ENCODE results near the gene LIMS2. TPM values are rescaled to one million over a fixed set of nuclear protein-coding genes. Genes with fewer than 3 reads are reported as not detected.

The LIMS2 gene
- polyA plus RNA-seq, 4 donors, result 9.4 to 21.8 (median 16.2) TPM

DNA sequence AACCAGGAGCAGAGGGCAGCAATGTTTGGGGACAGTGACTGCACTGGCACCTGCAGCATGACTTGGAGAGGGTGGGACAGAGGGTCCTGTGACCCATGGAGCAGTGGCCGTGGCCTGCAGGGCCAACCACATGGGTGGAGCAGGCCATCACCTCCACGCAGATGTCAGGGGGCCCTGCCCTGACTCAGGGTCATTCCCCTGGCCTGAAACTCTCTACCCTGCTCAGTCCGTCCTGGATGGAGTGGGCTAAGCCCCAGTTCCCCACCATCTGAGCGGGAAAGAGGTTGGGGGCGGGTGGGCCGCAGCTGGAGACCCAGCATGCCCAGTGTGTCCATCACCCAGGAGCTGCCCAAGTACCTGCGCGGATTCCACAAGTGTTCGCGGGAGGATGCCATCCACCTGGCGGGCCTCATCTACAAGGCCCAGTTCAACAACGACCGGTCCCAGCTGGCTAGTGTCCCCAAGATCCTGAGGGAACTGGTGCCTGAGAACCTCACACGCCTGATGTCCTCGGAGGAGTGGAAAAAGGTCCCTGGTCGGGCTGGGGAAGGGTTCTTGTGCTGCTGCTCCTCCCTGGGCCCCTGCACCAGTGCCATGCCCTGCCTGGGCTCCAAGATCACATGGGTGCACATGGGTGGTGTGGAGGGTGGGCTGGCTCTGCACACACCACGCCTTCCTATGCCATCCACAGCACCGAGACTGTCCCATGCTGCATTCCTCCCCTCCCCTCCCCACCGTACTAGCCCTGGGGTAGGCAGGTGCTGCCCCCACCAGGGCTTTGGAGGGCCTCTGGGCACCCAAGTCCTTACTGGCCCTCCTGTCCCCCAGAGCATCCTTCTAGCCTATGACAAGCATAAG, 39.7 kb downstream of the LIMS2 start:
- DNase-seq (ENCODE audit: low read depth in 4 of 4, low spot score in 3 of 4), result no peak

DNA sequence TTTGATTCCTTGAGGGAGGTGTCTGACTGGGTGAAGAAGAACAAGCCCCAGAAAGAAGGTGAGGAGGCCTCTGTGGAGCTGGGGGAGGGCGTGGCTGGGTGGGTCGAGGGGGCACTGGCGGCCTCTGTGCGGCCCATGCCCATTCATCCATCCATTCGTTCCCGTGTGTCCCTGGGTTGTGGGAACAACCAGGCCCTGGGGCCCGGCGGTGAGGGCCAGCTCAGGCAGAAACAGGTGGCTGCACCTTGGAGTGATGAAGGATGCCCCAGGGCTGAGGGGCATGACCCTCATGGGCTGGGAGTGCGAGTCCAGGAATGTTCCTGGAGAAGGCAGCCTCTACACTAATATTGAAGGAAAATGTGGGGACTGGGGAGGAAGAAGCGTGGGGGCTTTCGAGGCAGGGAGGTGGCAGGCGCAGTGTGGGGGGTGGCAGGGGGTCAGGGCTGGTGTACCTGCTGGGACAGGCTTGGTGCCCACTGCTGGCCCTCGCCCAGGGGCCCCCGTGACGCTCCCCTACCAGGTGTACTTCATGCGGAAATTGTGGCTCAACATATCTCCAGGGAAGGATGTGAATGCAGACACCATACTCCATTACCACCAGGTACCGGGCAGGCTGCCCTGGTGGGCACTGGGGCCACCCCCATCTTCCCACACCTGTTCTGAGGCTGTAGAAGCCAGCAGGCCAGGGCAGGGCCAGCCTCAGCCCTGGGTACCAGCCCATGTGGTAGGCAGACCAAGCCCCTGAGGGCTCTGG, 40.5 kb downstream of the LIMS2 start:
- no peak for DNase-seq (ENCODE audit: low read depth in 4 of 4, low spot score in 3 of 4)

DNA sequence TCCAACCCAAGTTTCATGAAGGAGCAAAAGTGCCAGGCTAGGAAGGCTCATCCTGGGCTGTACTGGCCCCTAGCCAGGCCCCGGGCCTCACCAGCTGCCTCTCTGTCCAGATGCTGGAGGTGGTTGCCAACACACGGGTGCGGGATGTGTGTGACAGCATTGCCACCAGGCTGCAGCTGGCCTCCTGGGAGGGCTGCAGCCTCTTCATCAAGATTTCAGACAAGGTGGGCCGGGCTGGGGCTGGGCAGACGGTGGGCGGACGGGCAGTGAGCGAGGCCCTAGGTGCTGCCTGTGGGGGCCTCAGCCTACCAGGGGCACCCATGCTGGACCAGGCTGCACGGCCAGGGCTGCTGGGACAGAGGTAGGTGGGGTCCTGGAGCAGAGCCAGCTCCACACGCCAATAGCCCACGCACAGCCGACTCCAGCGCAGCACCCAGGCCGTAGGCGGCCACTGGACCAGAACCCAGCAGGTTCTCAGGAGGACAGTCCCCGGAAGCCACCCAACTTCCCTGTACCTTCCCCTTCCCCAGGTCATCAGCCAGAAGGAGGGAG, 41.2 kb downstream of the LIMS2 start:
- DNase-seq (ENCODE audit: low read depth in 4 of 4, low spot score in 3 of 4), result no peak

DNA sequence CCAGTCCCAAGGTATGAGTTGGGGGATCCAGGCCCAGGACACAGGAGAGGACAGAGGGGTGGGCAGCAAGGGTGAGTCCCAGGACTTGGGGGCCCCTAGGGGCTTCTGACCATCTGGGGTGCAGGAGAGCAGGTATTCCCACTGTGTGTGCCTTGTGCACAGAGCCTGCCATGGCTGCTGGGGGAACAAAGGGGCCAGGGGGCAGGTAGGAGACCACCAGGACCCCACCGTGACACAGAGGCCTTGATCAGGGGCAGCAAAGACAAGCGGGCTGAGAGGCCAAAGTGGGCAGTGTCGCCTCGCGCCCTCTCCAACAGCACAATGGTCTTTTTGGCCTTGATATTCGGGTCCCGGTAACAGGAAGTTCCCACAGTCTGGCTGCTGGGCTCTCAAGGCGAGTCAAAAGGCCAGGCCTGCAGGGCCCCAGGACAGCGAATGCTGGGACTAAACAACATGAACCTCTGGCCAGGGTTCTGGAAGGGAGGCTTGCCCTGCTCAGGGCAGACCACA, 41.7 kb downstream of the LIMS2 start:
- DNase-seq (ENCODE audit: low read depth in 4 of 4, low spot score in 3 of 4), result no peak

DNA sequence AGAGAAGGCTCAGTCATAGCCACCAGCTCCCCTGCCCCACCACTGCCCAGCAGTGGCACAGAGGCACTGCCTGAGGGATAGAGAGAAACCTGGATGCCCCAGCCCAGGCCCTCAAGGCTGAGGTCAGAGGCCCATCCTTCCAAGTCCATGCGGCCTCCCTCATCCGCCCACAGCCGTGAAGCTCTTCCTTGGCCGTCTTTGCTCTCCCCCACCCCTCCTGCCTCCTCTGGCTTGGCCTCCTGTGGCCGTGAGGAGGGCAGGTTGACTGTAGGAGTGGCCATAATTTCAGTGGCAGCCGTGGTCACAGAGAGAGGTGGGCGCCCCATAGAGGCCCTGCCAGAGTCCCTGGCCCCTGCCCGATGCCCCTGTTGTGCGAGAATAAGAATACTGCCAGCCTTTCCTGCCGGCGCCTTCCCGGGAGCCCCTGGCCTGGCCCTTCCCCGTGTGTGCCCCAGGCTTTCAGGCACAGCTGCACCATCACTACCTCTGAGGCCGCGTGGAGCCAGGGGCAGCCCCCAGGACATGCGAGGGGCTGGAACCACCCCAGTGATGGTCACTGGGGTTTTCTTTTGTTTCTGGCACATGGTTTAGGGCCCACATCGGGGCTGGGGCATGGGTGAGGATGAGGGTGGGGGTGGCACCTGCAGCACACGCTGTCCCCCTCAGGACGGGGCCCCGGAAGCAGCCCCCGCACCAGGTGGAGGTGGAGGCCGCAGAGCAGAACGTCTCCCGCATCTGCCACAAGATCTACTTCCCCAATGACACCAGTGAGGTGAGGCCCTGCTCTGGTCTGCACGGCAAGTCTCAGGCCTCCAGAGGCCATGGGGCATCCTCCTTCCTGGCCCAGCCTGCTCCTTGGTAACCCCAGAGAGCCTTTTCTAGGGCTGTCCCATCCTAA, 42.5 kb downstream of the LIMS2 start:
- no peak for DNase-seq (ENCODE audit: low read depth in 4 of 4, low spot score in 3 of 4)

DNA sequence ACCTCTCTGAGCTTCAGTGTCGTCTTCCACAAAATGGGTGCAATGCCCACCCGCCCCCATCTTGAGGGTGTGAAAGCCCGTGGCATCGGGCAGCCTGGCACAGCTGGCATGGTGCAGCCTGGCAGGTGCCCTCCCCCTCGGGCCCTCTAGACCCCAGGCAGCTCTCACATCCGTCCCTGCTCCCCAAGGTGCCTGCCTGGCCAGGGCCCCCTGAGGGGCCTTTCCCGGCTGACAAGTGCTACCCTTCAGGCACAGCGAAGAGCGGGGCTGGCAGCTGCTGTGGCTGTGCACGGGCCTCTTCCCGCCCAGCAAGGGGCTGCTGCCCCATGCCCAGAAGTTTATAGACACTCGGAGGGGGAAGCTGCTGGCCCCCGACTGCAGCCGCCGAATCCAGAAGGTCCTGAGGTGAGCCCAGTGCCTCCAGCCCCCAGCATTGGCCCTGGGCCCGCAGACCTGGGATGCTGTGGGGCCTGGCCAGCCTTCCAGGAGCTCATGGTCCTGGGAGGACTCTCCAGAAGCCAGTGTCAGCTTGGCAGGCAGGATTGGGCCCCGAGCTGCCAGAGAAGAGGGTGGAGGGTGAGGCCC, 43.2 kb downstream of the LIMS2 start:
- no peak for DNase-seq (ENCODE audit: low read depth in 4 of 4, low spot score in 3 of 4)

DNA sequence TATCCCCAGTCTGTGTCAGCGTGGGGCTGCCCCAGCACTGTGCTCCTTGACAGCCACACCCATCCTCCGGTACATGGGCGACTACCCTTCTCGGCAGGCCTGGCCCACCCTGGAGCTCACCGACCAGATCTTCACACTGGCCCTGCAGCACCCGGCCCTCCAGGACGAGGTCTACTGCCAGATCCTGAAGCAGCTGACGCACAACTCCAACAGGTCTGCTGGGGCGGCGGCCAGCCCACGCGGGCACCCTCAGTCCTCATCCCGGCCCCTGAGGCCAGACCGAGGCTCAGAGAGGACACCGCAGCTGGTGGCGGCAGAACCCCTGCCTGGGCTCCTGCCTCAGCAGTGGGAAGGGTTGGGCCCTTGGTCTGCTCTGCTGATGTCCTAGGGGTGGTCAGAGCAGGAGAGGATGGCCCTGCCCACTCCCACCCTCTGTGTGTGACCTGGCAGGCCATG, 43.8 kb downstream of the LIMS2 start:
- DNase-seq (ENCODE audit: low read depth in 4 of 4, low spot score in 3 of 4), result no peak

DNA sequence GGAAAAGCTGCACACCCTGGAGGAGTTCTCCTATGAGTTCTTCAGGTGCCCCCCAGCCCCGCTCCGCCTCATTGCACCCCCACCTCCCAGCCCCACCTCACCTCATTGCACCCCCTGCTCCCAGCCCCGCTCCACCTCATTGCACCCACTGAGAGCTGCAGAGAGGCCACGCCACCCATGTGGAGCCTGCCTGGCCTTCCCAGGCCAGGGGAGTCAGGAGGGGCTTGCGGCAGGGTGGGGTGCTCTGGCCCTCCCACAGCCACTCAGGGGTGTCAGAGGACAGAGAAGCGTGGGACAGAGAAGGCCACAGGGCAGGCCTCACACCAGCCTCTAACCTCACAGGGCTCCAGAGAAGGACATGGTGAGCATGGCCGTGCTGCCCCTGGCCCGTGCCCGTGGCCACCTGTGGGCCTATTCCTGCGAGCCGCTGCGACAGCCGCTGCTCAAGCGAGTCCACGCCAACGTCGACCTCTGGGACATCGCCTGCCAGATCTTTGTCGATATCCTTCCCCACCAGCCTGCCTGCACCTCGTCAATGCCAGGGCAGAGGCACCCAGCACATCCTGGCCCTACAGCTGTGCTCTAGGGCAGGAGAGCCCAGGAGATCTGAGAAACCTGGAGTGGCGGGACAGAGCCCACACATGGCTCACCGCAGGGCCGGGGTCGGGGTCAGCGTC, 44.3 kb downstream of the LIMS2 start:
- DNase-seq (ENCODE audit: low read depth in 4 of 4, low spot score in 3 of 4), result no peak

DNA sequence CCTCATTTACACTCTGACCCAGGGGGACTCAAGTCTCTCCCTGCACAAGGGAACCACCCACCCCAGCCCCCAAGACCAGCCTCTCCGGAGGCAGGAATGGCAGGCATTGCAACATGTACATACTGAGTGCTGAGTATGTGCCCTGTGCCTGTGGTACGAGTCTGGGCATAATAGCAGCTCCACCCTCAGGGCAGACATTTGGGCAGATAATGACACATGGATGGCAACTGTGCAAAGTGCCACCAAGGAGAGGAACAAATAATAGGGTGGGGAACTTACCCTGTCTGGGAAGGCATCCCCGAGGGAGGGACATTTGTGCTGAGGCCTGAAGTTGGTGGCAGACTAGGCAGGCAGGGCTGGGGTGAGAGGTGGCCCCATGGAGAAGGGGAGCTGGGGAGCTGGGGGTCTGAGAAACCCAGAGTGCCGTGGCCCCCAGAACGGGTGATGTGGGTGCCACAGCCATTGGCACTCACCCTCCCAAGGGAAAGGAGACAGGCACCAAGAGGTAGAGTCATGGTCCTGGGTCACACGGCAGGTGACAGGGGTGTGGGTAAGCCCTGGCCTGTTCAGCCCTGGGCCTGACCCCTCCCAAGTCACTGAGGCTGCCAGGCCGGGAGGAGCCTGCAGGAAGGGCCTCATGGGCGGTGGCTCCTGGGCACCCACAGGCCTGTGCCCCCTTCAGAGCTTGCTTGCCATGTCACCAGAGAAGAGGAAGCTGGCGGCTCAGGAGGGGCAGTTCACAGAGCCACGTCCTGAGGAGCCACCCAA, 45.0 kb downstream of the LIMS2 start:
- no peak for DNase-seq (ENCODE audit: low read depth in 4 of 4, low spot score in 3 of 4)

DNA sequence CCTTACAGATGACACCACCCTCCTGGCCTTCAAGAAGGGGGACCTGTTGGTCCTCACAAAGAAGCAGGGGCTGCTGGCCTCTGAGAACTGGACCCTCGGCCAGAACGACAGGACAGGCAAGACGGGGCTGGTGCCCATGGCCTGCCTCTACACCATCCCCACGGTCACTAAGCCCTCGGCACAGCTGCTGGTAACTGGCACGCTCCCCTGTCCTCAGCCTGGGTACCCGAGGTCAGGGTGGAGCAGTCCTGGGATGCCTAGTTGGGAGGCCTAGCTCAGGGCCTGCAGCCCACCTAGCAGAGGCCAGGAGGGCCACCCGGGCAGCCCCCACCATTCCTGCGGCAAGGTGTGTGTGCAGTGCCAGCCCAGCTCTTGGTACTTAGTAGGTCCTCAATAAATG, 45.7 kb downstream of the LIMS2 start:
- no peak for DNase-seq (ENCODE audit: low read depth in 4 of 4, low spot score in 3 of 4)

DNA sequence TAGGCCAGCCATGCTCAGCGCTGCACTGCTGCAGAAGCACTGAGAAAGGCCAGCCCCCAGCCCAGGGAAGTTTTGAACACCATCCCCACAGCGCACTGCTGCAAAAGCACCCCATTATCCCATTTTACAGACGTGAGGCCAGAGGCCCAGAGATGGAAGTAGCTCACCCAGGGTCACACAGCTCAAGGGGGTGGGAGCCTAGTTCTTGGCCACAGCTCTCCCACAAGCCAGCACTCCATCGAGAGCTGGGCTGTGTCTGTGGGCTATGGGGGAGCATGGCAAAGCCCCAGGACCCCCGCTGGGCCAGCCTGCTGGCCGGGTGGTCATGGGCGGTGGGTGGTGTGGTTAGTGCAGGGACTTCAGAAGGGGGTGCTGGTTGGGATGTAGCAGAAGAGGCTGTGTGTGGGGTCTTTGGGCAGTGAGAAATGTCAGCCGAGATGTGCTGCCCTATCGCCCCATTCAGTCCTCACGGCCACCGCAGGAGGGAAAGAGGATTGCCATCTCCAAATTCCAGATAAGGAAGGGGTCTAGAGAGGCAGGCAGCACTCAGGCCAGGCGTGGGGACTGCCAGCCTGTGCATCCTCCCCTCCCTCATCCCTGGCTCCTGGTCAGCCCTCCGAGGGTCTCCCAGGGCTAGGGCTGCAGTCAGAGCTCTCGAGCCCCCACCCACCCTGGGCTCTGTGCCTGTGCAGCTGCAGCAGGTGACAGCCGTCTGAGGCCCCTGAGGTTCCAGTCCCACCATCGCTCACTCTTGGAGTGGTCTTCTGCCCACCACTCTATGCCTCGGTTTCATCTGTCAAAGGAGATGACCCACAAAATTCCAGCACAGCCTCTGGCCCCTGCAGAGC, 46.3 kb downstream of the LIMS2 start:
- no peak for DNase-seq (ENCODE audit: low read depth in 4 of 4, low spot score in 3 of 4)

DNA sequence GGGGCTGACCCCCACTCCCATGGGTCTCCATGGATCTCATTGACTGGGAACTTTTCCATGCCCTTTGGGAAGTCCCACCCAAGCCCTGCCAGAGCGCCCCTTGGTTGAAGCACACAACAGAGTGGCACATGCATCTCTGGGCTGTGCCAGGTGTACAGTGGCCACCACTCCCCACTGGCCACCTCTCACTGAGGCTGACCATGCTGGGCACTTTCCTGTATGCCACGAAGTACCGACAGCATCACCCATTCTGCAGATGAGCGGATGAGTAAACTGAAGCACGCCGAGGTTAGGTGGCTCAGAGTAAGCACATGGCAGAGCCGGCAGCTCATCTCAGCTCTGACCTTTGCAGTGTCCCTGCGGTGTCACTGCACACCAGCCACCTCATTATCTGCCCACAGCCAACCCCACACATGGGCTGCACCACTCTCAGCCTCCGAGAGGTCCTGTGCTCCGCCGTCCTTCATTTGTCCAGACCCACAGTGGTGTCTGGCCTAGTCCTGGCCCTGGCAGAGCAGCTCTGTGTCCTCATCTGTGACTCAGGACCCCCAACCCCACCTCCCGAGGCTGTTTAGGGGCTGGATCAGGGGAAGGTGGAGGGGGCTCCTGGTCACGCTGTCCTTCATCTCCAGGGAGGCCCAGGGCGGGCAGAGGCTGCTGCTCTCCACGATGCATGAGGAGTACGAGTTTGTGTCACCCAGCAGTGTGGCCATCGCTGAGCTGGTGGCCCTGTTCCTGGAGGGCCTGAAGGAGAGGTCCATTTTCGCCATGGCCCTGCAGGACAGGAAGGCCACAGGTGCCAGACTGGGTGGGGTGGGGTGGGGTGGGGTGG, 47.4 kb downstream of the LIMS2 start:
- DNase-seq (ENCODE audit: low read depth in 4 of 4, low spot score in 3 of 4), result no peak

DNA sequence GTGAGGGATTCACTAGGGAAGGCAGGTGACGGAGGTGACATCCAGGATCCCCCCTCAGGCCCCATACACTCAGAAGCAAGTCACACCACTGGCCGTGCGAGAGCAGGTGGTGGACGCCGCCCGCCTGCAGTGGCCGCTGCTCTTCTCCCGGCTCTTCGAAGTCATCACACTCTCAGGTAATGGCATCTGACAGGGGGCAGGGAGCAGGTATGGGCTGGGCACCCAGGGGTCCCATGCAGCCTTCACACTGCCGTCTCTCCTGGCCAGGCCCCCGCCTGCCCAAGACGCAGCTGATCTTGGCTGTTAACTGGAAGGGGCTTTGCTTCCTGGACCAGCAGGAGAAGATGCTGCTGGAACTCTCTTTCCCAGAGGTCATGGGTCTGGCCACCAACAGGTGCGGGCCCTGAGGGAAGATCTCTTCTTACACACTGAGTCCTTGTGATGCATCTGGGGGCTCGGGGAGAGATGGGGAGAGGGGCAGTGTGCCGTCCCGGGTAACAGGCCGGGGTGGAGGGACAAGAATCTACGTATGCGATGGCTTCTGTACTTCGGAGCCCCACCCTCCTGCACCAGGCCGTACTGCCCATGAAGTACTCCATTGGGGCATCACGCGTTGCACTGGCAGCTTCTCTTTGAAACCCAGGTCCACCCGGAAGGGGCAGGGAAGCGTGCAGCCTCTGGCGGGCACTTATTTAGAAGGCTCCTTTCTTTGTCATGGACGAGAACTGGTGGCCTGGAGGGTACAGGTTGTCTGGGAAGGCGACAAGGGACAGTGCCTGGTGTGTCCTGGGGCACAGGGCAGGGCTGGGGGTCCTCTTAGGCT, 48.2 kb downstream of the LIMS2 start:
- no peak for DNase-seq (ENCODE audit: low read depth in 4 of 4, low spot score in 3 of 4)

DNA sequence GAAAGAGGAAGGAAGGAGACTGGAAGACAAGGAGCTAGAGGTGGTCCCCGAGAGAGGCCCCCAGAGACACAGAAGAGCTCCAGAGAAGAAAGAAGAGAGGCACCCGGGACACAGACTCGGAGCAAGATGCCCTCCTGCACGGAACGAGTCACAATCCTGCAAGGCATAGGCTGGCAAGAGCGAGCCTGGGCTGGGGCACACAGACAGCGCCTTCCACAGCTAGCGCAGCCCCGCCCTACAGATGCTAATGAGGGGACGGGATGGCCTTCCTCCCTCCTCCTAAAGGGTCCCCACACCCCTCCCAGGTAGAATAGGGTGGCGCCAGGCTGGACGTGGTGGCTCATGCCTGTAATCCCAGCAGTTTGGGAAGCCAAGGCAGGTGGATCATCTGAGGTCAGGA, 49.2 kb downstream of the LIMS2 start:
- DNase-seq (ENCODE audit: low read depth in 4 of 4, low spot score in 3 of 4), result no peak

DNA sequence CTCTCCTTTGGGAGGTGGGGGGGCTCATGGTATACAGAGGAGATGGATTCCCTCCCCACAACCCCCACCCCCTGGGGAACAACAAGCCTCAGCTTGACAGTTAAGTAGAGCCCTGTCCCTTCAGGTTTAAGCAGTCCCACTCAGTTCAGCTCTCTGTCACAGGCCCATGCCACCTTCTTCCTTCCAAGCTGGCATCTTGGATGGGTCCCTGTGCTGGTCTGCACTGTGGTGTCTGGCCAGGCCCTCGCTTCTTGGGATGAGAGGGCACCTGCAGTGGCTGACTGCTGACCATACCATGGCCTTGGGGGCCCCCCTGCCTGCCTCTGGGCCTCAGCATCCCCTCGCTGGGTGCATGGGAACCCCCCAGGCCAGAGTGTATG, 49.8 kb downstream of the LIMS2 start:
- DNase-seq (ENCODE audit: low read depth in 4 of 4, low spot score in 3 of 4), result no peak

Data from left renal pelvis (tissue), 4 donors.